Eye (tissue), 1 donor: ENCODE results near the gene ALDH3B1.

Experiments used
- DNase-seq: peaks from one replicate; pipeline ENCODE4 v3.0.0-alpha.2; 2015

The ALDH3B1 gene

DNA sequence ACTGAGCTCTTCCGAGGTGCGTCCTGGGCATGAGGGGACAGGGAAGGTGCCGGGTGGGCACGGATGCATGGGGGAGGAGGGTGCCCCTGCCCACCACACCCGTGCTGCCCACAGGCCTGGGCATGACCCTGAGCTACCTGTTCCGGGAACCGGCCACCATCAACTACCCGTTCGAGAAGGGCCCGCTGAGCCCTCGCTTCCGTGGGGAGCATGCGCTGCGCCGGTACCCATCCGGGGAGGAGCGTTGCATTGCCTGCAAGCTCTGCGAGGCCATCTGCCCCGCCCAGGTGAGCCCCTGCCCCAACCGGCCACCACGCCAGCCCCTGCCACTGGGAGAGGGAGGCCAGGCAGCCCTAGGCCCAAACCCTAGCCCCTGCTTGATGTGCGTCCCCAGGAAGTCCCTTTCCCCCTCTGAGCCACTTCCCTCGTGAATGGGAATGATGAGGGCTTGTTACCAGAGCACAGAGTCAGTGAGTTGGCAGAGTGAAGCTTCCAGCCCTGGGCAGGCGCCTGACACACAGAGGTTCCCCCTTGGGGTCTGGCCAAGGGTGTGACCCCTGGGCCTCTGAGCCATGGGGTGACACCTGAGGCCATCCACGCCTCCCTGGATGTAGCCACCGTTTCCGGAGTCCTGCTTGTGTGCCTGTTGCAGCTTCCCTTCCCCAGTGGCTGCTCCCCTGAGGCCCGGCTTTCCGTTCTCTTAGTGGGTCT lies 23.0 kb downstream of the ALDH3B1 start:
- no peak for DNase-seq

DNA sequence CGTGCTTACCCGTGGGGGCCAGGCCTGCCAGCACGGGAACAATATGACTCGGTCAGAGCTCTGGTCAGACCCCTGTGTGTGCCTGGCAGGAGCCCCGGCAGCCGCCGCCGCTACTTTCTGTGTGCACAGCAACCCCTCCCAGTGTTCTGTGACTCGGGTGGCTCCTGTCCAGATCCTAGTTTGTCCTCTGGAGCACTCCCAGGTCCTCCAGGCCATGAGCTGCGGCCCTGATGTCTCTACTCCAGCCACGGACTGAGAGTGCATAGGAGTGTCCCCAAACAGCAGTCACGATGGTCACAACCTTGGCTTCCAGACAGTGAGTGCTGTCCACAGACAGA lies 23.6 kb downstream of the ALDH3B1 start:
- DNase-seq, result no peak

GRCh38 chr11:68035266-68035876 lies 25.2 kb downstream of the ALDH3B1 start:
- no peak for DNase-seq

- DNase-seq, result no peak
Measured at GRCh38 chr11:68036141-68036716, 26.1 kb downstream of the ALDH3B1 start.

GRCh38 chr11:68036717-68037239 lies 26.7 kb downstream of the ALDH3B1 start:
- DNase-seq, result no peak

DNA sequence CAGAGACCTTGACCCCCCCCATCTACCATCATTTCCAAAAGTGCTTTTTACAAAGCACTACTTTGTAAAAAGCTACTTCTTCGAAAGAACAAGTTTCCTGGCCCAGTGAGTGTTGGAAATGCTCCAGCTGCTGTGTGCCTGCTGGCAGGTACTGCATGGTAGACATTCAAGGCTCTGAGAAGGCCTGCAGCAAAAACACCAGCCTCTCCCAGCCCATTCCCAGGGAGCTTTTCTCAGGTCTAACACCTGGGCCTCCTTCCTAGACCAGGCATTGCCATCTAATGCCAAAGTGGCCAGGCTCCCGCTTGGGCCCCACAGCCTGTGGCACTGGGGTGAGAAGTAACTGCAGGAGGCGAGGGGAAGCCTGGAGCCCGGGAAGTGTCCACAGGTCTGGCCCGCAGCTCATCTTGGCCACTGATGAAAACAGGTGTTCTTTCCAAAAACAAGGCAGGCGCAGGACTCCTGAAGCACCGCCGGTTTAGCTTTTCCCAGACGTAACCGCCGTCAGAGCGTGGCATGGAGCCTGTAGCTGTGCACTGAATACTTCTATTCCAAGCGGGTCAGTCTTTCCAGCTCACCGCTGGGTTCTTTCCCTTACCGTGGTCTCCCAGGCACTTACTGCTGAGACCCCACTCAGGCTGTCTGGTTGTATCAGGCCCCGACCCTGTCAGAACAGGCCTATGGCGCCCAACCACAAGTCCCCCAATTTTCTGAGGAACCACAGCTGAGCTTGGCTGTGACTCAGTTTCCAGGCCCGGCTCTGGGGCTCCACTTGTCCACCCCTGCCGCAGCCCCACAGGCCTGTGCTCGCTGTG lies 27.5 kb downstream of the ALDH3B1 start:
- DNase-seq, result no peak

GRCh38 chr11:68038226-68038717 lies 28.1 kb downstream of the ALDH3B1 start:
- no peak for DNase-seq

DNA sequence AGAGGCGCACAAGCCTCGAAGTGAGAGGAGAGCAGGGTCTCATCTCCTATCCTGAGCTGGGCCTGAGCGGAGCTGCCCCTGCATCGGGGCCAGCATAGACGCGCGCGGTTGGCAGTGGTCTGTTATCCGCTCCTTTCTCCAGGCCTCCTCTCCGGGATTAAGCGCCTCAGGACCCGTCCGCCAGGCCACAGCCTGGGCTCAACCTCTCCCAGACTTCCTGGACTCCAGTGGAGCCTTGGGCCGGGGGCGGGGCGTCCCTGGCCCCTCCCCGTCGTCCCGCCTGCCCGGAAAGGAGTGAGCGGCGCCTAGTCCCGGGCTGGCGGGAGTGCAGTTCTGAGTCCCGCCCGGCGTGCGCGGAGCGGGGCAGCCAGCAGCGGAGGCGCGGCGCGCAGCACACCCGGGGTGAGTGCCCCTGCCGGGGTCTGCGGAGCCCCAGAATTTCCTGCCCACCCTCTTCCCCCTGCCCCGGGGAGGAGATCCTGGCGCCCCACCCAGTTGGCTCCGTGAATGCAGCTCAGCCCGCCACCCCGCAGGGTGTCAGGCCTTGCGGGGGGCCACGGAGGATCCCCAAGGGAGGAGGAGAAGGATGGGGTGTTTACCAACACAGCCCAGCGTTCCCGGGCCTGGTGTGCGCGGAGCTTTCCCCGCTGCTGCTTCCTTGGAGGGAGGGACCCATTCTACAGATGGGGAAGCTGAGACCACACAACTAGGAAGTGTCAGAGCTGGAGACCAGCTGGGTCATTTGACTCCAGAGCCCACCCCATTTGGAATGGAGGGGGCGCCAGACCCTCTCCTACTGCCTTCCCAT lies 28.8 kb downstream of the ALDH3B1 start, which contains the start of gene TCIRG1:
TCIRG1 (plus strand) TSS at position 308 of the 808 bp plus-strand sequence. CDS start 2,247 bp downstream, outside the sequence.
- DNase-seq, result peak; percentile 63

- no peak for DNase-seq
Measured at GRCh38 chr11:68039526-68040086, 29.5 kb downstream of the ALDH3B1 start.

DNA sequence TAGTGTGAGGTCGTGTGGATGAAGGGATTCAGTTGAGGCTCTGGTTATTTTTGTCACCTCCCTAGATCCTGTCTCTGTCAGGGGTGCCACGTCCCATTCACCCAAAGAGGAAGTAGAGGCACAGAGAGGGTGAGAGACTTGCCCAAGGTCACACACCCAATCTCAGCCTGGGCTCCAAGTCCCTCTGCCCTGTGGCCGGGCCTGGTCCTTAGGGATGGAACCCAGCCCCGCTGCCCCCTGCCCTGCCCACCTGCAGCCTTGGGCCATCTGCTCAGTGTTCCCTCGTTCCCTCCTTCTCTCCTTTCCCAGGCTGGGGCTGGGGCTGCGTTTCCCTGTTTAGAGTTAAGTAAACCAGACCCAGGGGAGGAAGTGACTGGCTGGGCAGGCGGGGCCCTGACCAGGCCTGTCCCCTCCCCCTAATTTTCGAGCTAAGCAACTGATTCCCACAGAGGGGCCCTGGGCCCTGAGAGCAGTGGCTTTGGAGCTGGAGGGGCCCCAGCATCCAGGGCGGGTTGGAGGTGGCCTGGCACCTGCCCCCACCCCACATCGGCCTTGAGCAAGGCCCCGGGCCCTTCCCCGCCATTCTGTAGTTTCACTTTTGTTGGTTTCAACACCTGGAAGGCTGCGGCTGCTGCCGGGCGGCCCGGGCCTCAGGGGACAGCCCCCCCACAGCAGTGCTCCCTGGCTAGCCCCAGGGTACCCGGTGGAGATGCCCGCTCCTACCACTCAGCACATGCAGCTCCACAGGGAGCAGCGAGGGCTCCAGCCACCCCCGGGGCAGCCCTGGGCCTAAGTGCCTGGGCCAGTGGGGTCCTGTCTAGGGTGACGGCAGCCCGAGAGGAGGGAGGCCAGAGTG lies 30.2 kb downstream of the ALDH3B1 start:
- peak; percentile 45 for DNase-seq

GRCh38 chr11:68040957-68041591 lies 30.9 kb downstream of the ALDH3B1 start:
- no peak for DNase-seq

- DNase-seq, result no peak
Measured at GRCh38 chr11:68041617-68042218, 31.6 kb downstream of the ALDH3B1 start.

- no peak for DNase-seq
Measured at GRCh38 chr11:68042219-68043028, 32.3 kb downstream of the ALDH3B1 start.

- DNase-seq, result no peak
Measured at GRCh38 chr11:68043029-68043348, 32.9 kb downstream of the ALDH3B1 start.

- DNase-seq, result no peak
Measured at GRCh38 chr11:68043349-68044144, 33.4 kb downstream of the ALDH3B1 start.

DNA sequence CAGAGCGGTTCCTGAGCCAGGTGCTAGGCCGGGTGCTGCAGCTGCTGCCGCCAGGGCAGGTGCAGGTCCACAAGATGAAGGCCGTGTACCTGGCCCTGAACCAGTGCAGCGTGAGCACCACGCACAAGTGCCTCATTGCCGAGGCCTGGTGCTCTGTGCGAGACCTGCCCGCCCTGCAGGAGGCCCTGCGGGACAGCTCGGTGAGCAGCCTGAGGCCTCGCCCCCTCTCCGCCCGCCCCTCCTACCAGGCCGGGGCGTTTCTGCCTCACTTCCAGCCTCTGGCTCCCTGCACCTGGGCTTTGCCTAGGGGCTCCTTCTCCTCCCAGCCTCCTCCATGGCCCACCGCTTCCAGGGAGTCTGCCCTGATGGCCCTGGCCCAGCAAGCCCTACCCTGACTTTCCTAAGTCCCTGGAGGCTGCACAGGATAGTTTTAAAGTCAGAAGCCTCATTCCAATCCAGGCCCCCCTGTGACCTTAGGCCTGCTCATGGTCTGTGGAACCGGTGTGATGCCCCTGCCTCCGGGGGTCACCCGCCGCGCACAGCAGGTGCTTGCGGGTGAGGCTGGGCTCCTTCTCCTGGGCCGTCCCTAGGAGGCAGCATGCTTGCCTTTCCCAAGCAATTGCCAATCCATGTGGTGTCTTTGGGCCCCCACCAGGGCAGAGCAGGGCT lies 34.2 kb downstream of the ALDH3B1 start:
- DNase-seq, result no peak

GRCh38 chr11:68044898-68045351 lies 34.8 kb downstream of the ALDH3B1 start:
- no peak for DNase-seq
